ENCODE data around the gene TNFRSF12A.
A peak's percentile ranks its signal among the peaks of the same experiment; 100 is the strongest.
"Not testable (repeated sequence)": the region's sequence is repeated elsewhere in the genome, so short reads cannot be mapped to it uniquely, and the experiment has no call there.

The TNFRSF12A gene

GRCh38 chr16:3042376-3042775, 22.2 kb downstream of the TNFRSF12A start:
- no peaks in the 10 kb centered on the region for H3K9me3 ChIP-seq (ENCODE audit: control insufficient read depth, insufficient read depth, low read length)
- H3K9ac ChIP-seq (ENCODE audit: low read depth, low read length), result no peak overlapping the region
- H3K27me3 ChIP-seq (ENCODE audit: control insufficient read depth, insufficient read depth, low read length), result peaks cover 15% of the 10 kb centered on the region
- no peaks in the 10 kb centered on the region for H3K36me3 ChIP-seq (ENCODE audit: control insufficient read depth, insufficient read depth, low read length)
- no peak overlapping the region for H3K27ac ChIP-seq (ENCODE audit: low read depth, low read length)
- H3K4me3 ChIP-seq (ENCODE audit: low read depth, low read length), result no peak overlapping the region
- H3K4me1 ChIP-seq (ENCODE audit: control insufficient read depth, insufficient read depth, low read length), result peaks cover 11% of the 10 kb centered on the region; the same call in 1 of the 2 replicates

GRCh38 chr16:3044708-3045107, 24.5 kb downstream of the TNFRSF12A start:
- peaks cover 33% of the 10 kb centered on the region for H3K27me3 ChIP-seq (ENCODE audit: control insufficient read depth, insufficient read depth, low read length)
- peak overlapping the region; percentile 75; the same call in 1 of the 2 replicates for H3K4me3 ChIP-seq (ENCODE audit: low read depth, low read length)
- H3K36me3 ChIP-seq (ENCODE audit: control insufficient read depth, insufficient read depth, low read length), result no peaks in the 10 kb centered on the region
- no peak overlapping the region for H3K9ac ChIP-seq (ENCODE audit: low read depth, low read length)
- H3K27ac ChIP-seq (ENCODE audit: low read depth, low read length), result no peak overlapping the region
- no peaks in the 10 kb centered on the region for H3K4me1 ChIP-seq (ENCODE audit: control insufficient read depth, insufficient read depth, low read length)
- no peaks in the 10 kb centered on the region for H3K9me3 ChIP-seq (ENCODE audit: control insufficient read depth, insufficient read depth, low read length)

GRCh38 chr16:3045758-3046640, 25.8 kb downstream of the TNFRSF12A start, which contains the start of gene MMP25:
MMP25 (plus strand) TSS chr16:3046561; CDS start chr16:3046918, 357 bp downstream.
- H3K27ac ChIP-seq (ENCODE audit: low read depth, low read length), result peak within 1 kb of the TSS; percentile 78
- H3K9ac ChIP-seq (ENCODE audit: low read depth, low read length), result peak within 1 kb of the TSS; percentile 26; the same call in 1 of the 2 replicates
- H3K27me3 ChIP-seq (ENCODE audit: control insufficient read depth, insufficient read depth, low read length), result peaks cover 33% of the 10 kb centered on the region
- H3K9me3 ChIP-seq (ENCODE audit: control insufficient read depth, insufficient read depth, low read length), result no peaks in the 10 kb centered on the region
- H3K4me3 ChIP-seq (ENCODE audit: low read depth, low read length), result peak within 1 kb of the TSS; percentile 75
- no peaks in the 10 kb centered on the region for H3K4me1 ChIP-seq (ENCODE audit: control insufficient read depth, insufficient read depth, low read length)
- no peaks in the 10 kb centered on the region for H3K36me3 ChIP-seq (ENCODE audit: control insufficient read depth, insufficient read depth, low read length)

- no peaks in the 10 kb centered on the region for H3K4me1 ChIP-seq (ENCODE audit: control insufficient read depth, insufficient read depth, low read length)
- no peak overlapping the region for H3K9ac ChIP-seq (ENCODE audit: low read depth, low read length)
- no peaks in the 10 kb centered on the region for H3K36me3 ChIP-seq (ENCODE audit: control insufficient read depth, insufficient read depth, low read length)
- no peaks in the 10 kb centered on the region for H3K9me3 ChIP-seq (ENCODE audit: control insufficient read depth, insufficient read depth, low read length)
- no peak overlapping the region for H3K27ac ChIP-seq (ENCODE audit: low read depth, low read length)
- peak overlapping the region; percentile 75 for H3K4me3 ChIP-seq (ENCODE audit: low read depth, low read length)
- H3K27me3 ChIP-seq (ENCODE audit: control insufficient read depth, insufficient read depth, low read length), result peaks cover 33% of the 10 kb centered on the region
These were observed 26.6 kb downstream of the TNFRSF12A start for GRCh38 chr16:3046641-3047386.

GRCh38 chr16:3047387-3047720, 27.2 kb downstream of the TNFRSF12A start:
- Histone ChIP-seq H3K4me3 (ENCODE audit: low read depth, low read length) (peak overlapping the region; percentile 75), H3K4me1 (ENCODE audit: control insufficient read depth, insufficient read depth, low read length) (no peaks in the 10 kb centered on the region), H3K9me3 (ENCODE audit: control insufficient read depth, insufficient read depth, low read length) (no peaks in the 10 kb centered on the region), H3K9ac (ENCODE audit: low read depth, low read length) (no peak overlapping the region), H3K36me3 (ENCODE audit: control insufficient read depth, insufficient read depth, low read length) (no peaks in the 10 kb centered on the region), H3K27me3 (ENCODE audit: control insufficient read depth, insufficient read depth, low read length) (peaks cover 33% of the 10 kb centered on the region), H3K27ac (ENCODE audit: low read depth, low read length) (no peak overlapping the region)

GRCh38 chr16:3049921-3050481, 29.8 kb downstream of the TNFRSF12A start:
- no peaks in the 10 kb centered on the region for H3K9me3 ChIP-seq (ENCODE audit: control insufficient read depth, insufficient read depth, low read length)
- no peak overlapping the region for H3K27ac ChIP-seq (ENCODE audit: low read depth, low read length)
- peaks cover 24% of the 10 kb centered on the region for H3K27me3 ChIP-seq (ENCODE audit: control insufficient read depth, insufficient read depth, low read length)
- no peak overlapping the region for H3K9ac ChIP-seq (ENCODE audit: low read depth, low read length)
- no peaks in the 10 kb centered on the region for H3K4me1 ChIP-seq (ENCODE audit: control insufficient read depth, insufficient read depth, low read length)
- H3K36me3 ChIP-seq (ENCODE audit: control insufficient read depth, insufficient read depth, low read length), result peaks cover 3% of the 10 kb centered on the region; the same call in 1 of the 2 replicates
- H3K4me3 ChIP-seq (ENCODE audit: low read depth, low read length), result no peak overlapping the region

- no peaks in the 10 kb centered on the region for H3K9me3 ChIP-seq (ENCODE audit: control insufficient read depth, insufficient read depth, low read length)
- no peak overlapping the region for H3K9ac ChIP-seq (ENCODE audit: low read depth, low read length)
- H3K27me3 ChIP-seq (ENCODE audit: control insufficient read depth, insufficient read depth, low read length), result peaks cover 24% of the 10 kb centered on the region
These were observed 30.3 kb downstream of the TNFRSF12A start for GRCh38 chr16:3050487-3050886.

GRCh38 chr16:3051009-3051408, 30.8 kb downstream of the TNFRSF12A start:
- H3K9ac ChIP-seq (ENCODE audit: low read depth, low read length), result no peak overlapping the region
- no peaks in the 10 kb centered on the region for H3K9me3 ChIP-seq (ENCODE audit: control insufficient read depth, insufficient read depth, low read length)
- H3K4me3 ChIP-seq (ENCODE audit: low read depth, low read length), result no peak overlapping the region
- H3K36me3 ChIP-seq (ENCODE audit: control insufficient read depth, insufficient read depth, low read length), result peaks cover 3% of the 10 kb centered on the region; the same call in 1 of the 2 replicates
- no peak overlapping the region for H3K27ac ChIP-seq (ENCODE audit: low read depth, low read length)
- peaks cover 24% of the 10 kb centered on the region for H3K27me3 ChIP-seq (ENCODE audit: control insufficient read depth, insufficient read depth, low read length)
- no peaks in the 10 kb centered on the region for H3K4me1 ChIP-seq (ENCODE audit: control insufficient read depth, insufficient read depth, low read length)

More at GRCh38 chr16:3050487-3050886, 30.3 kb downstream of the TNFRSF12A start:
- no peak overlapping the region for H3K4me3 ChIP-seq (ENCODE audit: low read depth, low read length)
- H3K36me3 ChIP-seq (ENCODE audit: control insufficient read depth, insufficient read depth, low read length), result peaks cover 3% of the 10 kb centered on the region; the same call in 1 of the 2 replicates
- H3K4me1 ChIP-seq (ENCODE audit: control insufficient read depth, insufficient read depth, low read length), result no peaks in the 10 kb centered on the region
- H3K27ac ChIP-seq (ENCODE audit: low read depth, low read length), result no peak overlapping the region

GRCh38 chr16:3051494-3051893, 31.3 kb downstream of the TNFRSF12A start:
- Histone ChIP-seq H3K36me3 (ENCODE audit: control insufficient read depth, insufficient read depth, low read length) (peaks cover 3% of the 10 kb centered on the region; the same call in 1 of the 2 replicates), H3K27ac (ENCODE audit: low read depth, low read length) (no peak overlapping the region), H3K9me3 (ENCODE audit: control insufficient read depth, insufficient read depth, low read length) (no peaks in the 10 kb centered on the region), H3K4me3 (ENCODE audit: low read depth, low read length) (no peak overlapping the region), H3K9ac (ENCODE audit: low read depth, low read length) (no peak overlapping the region), H3K27me3 (ENCODE audit: control insufficient read depth, insufficient read depth, low read length) (peaks cover 24% of the 10 kb centered on the region), H3K4me1 (ENCODE audit: control insufficient read depth, insufficient read depth, low read length) (no peaks in the 10 kb centered on the region)

- not testable (repeated sequence) for H3K9ac ChIP-seq (ENCODE audit: low read depth, low read length); H3K36me3 ChIP-seq (ENCODE audit: control insufficient read depth, insufficient read depth, low read length); H3K4me3 ChIP-seq (ENCODE audit: low read depth, low read length); H3K4me1 ChIP-seq (ENCODE audit: control insufficient read depth, insufficient read depth, low read length); H3K9me3 ChIP-seq (ENCODE audit: control insufficient read depth, insufficient read depth, low read length); H3K27ac ChIP-seq (ENCODE audit: low read depth, low read length)
- H3K27me3 ChIP-seq (ENCODE audit: control insufficient read depth, insufficient read depth, low read length), result peaks cover 14% of the 10 kb centered on the region
These were observed 32.6 kb downstream of the TNFRSF12A start for GRCh38 chr16:3052571-3053329.

Measured in HUES48 (cell line).